Large intestine (tissue), 3 donors: ENCODE measurements around the gene ABCF1. TPM values are rescaled to one million over a fixed set of nuclear protein-coding genes. Genes with fewer than 3 reads are reported as not detected.

ENCODE experiments used
- DNase-seq, 2 donors: peaks; one replicate each; pipeline versions ENCODE4 v3.0.0 to v3.0.0-alpha.2; 2013
- H3K27ac ChIP-seq: one replicate; pipeline ENCODE4 v1.5.1; 2013; ENCODE audit warnings: low read length
- H3K27me3 ChIP-seq: 2 replicates; pipeline ENCODE4 v1.6.1; 2013; ENCODE audit warnings: low read length; ENCODE audit not compliant: control insufficient read depth, insufficient read depth
- H3K36me3 ChIP-seq: 2 replicates; pipeline ENCODE4 v1.6.1; 2013; ENCODE audit warnings: low read length; ENCODE audit not compliant: control insufficient read depth, insufficient read depth
- H3K4me1 ChIP-seq: one replicate; pipeline ENCODE4 v1.6.1; 2013; ENCODE audit warnings: low read length; ENCODE audit not compliant: control insufficient read depth, insufficient read depth
- H3K4me3 ChIP-seq: one replicate; pipeline ENCODE4 v1.5.1; 2013; ENCODE audit warnings: low read length
- H3K9me3 ChIP-seq: one replicate; pipeline ENCODE4 v1.6.1; 2013; ENCODE audit warnings: mild to moderate bottlenecking, low read depth, low read length, moderate library complexity; ENCODE audit not compliant: control insufficient read depth
- WGBS: methylation state at CpG from one replicate; pipeline ENCODE4 v1.1.5; 2013; ENCODE audit warnings: low lambda C conversion rate; ENCODE audit not compliant: insufficient coverage; 5-methylcytosine and 5-hydroxymethylcytosine counted together
- polyA plus RNA-seq: library from polyadenylated mRNA; unstranded; fragments of 120-200 nt; gene quantifications from one replicate; pipeline ENCODE4 v1.2.1, GENCODE V29; 2013

ABCF1 gene
- polyA plus RNA-seq, 1 donor, result 80.3 TPM

DNA sequence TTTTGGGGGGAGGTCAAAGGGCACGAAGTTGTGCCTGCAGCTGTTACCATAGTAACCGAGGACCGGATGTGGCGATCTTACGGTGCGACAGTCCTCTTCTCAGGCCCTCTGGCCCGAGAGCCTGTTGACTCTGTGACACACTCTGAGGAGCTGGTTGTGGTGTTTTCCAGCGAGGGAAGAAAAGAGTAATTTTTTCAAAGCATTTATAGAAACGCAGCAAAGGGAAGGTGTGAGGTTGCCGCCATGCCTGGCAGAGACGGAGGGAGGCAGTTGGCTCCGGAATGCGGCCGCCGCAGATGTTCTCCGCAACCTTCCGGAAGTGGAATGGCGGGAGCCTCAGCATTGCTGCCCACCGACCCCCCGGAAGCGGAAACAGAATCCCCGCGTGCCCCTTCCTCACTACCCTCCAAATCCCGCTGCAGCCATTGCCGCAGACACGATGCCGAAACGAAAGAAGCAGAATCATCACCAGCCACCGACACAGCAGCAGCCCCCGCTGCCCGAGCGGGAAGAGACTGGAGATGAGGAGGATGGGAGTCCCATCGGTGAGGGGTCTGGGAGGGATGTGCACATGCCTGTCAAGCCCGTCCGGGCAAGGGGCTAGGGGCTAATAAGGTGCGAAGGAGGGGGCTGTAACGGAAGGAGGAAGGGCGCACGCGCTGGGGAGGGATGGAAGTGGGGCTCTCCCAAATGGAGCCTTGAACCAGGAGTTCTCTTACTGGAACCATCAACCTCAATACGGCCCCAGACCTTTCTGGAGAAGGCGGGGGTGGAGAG lies 14.1 kb upstream of the ABCF1 start, which contains the start of gene PRR3:
Gene PRR3 (plus strand): TSS at position 390 of the 777 bp plus-strand sequence. CDS start 50 bp downstream, at position 440.
- WGBS, result no CpG with 5 or more reads among the region's 42 CpGs
- Histone ChIP-seq H3K9me3 (no peaks in the 10 kb centered on the region), H3K27me3 (no peaks in the 10 kb centered on the region)

DNA sequence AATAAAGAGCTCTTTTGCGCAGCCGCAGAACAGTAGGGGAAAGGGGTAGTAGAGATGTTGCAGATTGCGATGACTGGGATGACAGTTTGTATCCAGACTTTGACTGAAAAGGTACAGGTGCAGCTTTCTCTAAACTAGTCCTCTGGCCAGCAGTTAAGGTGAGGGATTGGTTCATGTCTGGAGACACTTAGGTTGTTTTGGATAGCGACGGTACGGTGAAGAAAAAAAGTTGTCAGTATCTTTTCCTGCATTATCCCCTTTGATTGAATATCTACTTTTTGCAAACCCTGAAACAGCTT lies 13.6 kb upstream of the ABCF1 start:
- no peaks in the 10 kb centered on the region for H3K9me3 ChIP-seq
- no peaks in the 10 kb centered on the region for H3K27me3 ChIP-seq
- no CpG with 5 or more reads among the region's 6 CpGs for WGBS
- peak overlapping the region; percentile 98 for H3K4me3 ChIP-seq
- H3K36me3 ChIP-seq, result peaks cover 26% of the 10 kb centered on the region
- DNase-seq, result peak in 1 of 2 donors; percentile 40
- H3K27ac ChIP-seq, result peak overlapping the region; percentile 100
- peaks cover 7% of the 10 kb centered on the region for H3K4me1 ChIP-seq

More for the DNA sequence above, 14.1 kb upstream of the ABCF1 start, which contains the start of gene PRR3:
- Histone ChIP-seq H3K4me1 (peaks cover 7% of the 10 kb centered on the region), H3K36me3 (peaks cover 27% of the 10 kb centered on the region), H3K27ac (peak within 1 kb of the TSS; percentile 100), H3K4me3 (peak within 1 kb of the TSS; percentile 98)
- DNase-seq, result peak; percentile 87 to 93

DNA sequence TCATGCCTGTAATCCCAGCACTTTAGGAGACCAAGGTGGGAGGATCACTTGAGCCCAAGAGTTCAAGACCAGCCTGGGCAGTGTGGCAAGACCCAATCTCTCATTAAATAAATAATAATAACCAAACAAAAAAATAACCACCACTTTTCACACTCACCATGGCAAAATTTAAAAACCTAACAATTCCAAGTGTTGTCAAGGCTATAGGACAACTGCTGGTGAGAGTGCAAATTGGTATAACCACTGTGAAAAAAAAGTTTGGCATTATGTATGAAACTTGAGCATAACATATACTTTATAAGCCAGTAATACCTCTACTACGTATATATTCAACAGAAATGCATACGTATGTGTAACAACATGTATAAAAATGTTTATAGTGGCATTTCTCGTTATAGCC lies 10.3 kb upstream of the ABCF1 start:
- H3K9me3 ChIP-seq, result no peaks in the 10 kb centered on the region
- H3K4me3 ChIP-seq, result no peak overlapping the region
- peaks cover 7% of the 10 kb centered on the region for H3K4me1 ChIP-seq
- H3K36me3 ChIP-seq, result peaks cover 16% of the 10 kb centered on the region
- no peaks in the 10 kb centered on the region for H3K27me3 ChIP-seq
- WGBS, result no CpG with 5 or more reads among the region's 3 CpGs
- DNase-seq, result no peak
- H3K27ac ChIP-seq, result no peak overlapping the region

DNA sequence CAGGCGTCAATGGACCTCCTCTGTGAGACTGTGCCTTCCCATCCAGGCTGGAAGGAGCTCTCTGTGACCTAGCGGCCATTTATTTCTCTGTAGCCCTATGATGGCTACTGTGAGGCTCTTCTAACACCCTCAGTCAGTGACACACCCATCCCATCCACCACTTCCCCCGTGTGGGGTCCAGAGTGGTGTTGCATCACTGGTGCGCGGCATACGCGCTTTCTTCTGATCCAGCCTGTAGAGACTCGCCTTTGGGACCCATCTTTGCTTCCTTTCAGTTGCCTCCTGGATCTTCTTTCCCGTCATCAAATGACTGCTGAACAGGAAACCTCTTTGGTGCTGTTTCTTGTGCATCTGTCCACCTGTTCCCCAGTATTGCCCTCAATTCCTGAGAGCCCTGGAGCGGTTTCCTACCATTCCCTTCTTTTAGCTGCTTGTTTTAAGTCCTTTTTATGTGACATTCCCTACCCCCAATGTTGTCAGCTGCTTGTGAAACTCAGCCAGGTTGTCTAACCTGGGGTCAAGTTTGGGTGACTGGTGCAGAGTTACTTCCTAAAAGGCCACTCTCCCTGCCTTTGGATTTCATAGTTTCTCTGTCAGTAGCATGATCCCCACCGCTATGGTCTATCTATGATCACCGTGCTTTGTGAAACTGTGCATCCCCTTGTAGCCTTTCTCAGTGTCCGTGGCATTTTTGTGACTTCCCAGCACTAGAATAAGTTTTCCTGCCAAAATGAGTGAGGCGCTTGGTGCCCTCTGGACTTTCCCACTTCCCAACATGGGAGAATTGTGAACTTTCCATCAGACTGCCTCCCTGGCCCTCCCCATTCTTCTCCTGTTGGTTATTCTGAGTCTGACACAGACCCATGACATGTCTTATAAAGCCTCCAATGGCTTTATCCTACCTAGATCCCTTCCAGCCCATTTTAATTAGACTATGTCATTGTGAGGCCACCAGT lies 8.5 kb upstream of the ABCF1 start:
- no peaks in the 10 kb centered on the region for H3K27me3 ChIP-seq
- H3K9me3 ChIP-seq, result no peaks in the 10 kb centered on the region
- no peak overlapping the region for H3K27ac ChIP-seq
- peaks cover 6% of the 10 kb centered on the region for H3K4me1 ChIP-seq
- WGBS, result 86% methylated on average over 1 of the region's 14 CpGs
- H3K36me3 ChIP-seq, result peaks cover 16% of the 10 kb centered on the region
- no peak for DNase-seq
- no peak overlapping the region for H3K4me3 ChIP-seq

DNA sequence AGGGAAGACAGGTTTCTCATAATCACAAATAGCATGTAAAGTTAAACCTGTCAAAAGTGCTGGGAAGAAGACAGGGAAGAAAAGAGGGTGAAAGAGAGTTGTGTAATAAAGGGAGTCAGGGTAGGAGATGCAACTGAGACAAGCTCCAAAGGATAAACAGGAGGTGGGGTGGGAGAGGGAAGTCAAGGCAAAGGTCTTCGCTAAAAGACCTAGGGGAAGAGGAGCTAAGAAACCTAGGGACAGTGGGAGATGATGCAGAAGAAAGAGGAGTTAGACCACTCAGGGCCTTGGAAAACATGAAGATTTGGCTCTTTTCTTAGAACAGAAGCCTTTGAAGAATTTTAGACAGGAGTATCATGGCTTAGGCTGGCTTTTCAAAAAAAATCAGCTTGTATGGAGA lies 7.1 kb upstream of the ABCF1 start:
- DNase-seq, result no peak
- no peak overlapping the region for H3K27ac ChIP-seq
- H3K27me3 ChIP-seq, result no peaks in the 10 kb centered on the region
- WGBS, result no CpG with 5 or more reads among the region's 1 CpG
- H3K9me3 ChIP-seq, result no peaks in the 10 kb centered on the region
- H3K36me3 ChIP-seq, result peaks cover 16% of the 10 kb centered on the region
- H3K4me3 ChIP-seq, result no peak overlapping the region
- H3K4me1 ChIP-seq, result no peaks in the 10 kb centered on the region

DNA sequence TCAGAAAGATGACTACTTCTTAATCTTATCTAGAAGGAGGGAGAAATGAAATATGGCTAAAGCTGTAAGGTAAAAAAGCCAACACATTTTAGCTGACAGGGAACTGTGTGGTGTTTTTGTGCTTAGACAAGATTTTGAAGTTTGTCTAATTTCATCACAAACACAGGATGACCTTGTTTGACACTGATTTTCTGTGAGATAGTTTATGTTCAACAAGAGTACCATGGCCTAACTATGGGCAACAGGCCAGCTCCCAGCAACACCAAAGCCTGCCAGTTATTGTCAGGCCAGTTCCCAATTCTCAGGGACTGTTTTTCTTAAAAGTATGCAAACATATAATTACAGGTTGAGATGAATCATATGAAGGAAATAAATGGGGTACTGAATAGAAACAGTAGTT lies 5.5 kb upstream of the ABCF1 start:
- H3K4me3 ChIP-seq, result no peak overlapping the region
- no peak overlapping the region for H3K27ac ChIP-seq
- H3K36me3 ChIP-seq, result peaks cover 16% of the 10 kb centered on the region
- DNase-seq, result no peak
- no peaks in the 10 kb centered on the region for H3K4me1 ChIP-seq
- H3K27me3 ChIP-seq, result no peaks in the 10 kb centered on the region
- no peaks in the 10 kb centered on the region for H3K9me3 ChIP-seq

DNA sequence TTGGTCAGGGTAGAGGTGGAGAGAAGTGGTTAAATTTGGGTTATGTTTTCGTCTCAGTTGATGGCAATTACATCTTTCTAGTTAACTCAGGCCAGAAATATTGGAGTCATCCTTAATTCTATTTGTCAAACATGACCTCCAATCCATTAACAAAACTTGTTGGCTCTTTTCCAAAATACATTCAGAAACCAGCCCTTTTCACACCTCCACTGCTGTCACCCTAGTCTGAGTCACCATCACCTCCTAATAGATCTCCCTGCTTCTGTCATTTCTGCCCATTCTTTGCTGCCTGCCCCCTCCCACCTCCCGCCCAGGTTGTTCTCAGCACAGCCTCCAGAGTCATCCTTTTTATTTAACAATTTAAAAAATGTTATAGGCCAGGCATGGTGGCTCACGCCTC lies 3.0 kb upstream of the ABCF1 start:
- DNase-seq, result no peak
- no CpG with 5 or more reads among the region's 3 CpGs for WGBS
- H3K27me3 ChIP-seq, result no peaks in the 10 kb centered on the region
- peaks cover 2% of the 10 kb centered on the region for H3K36me3 ChIP-seq
- H3K9me3 ChIP-seq, result no peaks in the 10 kb centered on the region
- no peak overlapping the region for H3K4me3 ChIP-seq
- peaks cover 10% of the 10 kb centered on the region for H3K4me1 ChIP-seq
- no peak overlapping the region for H3K27ac ChIP-seq

DNA sequence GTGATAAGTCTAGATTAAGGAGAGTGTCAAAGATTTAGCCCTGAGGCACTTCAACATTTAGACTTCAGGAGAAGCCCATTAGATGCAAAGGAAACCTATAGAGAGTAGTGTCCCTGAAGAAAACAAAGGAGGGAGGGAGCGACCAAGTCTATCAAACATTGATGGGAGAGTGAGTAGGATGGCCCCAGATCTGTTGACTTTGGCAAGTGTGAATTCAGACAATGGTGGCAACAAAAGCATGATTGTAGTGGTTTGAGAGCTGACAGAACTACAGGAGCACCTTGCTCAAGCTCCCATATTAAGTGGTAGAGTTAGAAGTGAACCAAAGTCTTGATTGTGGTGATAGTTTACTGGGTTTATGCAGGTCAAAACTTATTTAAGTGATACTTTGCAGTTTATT lies 979 bp upstream of the ABCF1 start:
- peaks cover 25% of the 10 kb centered on the region for H3K4me1 ChIP-seq
- H3K9me3 ChIP-seq, result no peaks in the 10 kb centered on the region
- peak overlapping the region; percentile 85 for H3K4me3 ChIP-seq
- H3K27ac ChIP-seq, result no peak overlapping the region
- DNase-seq, result no peak
- H3K27me3 ChIP-seq, result no peaks in the 10 kb centered on the region
- no peaks in the 10 kb centered on the region for H3K36me3 ChIP-seq
- WGBS, result no CpG with 5 or more reads among the region's 1 CpG

DNA sequence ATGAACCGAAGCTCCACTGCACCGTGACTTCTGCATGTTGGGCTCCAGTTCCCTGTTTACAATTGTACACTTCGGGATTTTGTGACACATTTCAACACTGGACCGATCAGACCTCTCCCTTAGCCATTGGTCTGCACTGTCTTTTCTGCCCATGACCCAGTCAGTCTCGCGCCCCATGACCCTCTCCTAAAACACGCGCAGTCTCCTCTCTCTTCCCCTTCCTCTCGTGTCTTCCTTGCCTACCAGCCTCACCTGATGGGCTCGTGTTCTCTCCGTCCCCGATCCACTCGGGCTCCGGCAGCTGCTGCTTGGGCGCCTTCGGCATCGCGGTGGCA lies 535 bp upstream of the ABCF1 start:
- Histone ChIP-seq H3K4me3 (peak overlapping the region; percentile 85), H3K36me3 (no peaks in the 10 kb centered on the region), H3K27me3 (no peaks in the 10 kb centered on the region), H3K27ac (peak overlapping the region; percentile 95), H3K4me1 (peaks cover 25% of the 10 kb centered on the region), H3K9me3 (no peaks in the 10 kb centered on the region)
- 0% methylated on average over 1 of the region's 18 CpGs for WGBS
- DNase-seq, result peak in 1 of 2 donors; percentile 18

DNA sequence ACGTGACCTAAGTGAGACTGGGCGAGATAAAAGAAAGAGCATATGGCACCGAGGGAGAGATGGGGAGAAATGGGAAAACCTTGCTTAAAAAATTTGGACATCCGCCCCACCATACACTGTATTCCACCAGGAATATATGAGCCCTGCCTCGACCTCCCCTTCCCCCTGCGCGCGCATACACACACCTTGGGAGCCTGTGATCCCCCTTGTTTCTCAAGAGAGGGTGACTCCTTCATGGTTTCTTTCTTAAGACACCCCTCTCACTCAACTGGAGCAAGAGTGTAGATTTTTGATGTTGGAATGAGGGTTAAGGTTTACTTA lies 480 bp downstream of the ABCF1 start:
- peaks cover 25% of the 10 kb centered on the region for H3K4me1 ChIP-seq
- WGBS, result 20% methylated on average over 1 of the region's 8 CpGs

More for the DNA sequence above, 480 bp downstream of the ABCF1 start:
- peak overlapping the region; percentile 95 for H3K27ac ChIP-seq
- no peaks in the 10 kb centered on the region for H3K9me3 ChIP-seq
- DNase-seq, result no peak
- H3K4me3 ChIP-seq, result peak overlapping the region; percentile 85
- H3K27me3 ChIP-seq, result no peaks in the 10 kb centered on the region
- peaks cover 2% of the 10 kb centered on the region for H3K36me3 ChIP-seq
